Hepatocyte (in vitro differentiated cells): ENCODE measurements around the gene NOTUM. TPM values are rescaled to one million over a fixed set of nuclear protein-coding genes. Genes with fewer than 3 reads are reported as not detected.

Source experiments
- DNase-seq: peaks from one replicate; pipeline ENCODE4 v3.0.0-alpha.2; 2016; ENCODE audit warnings: low spot score
- H2AFZ ChIP-seq: fragments of 200-600 bp; sonication (generic); 2 replicates; pipeline ENCODE4 v1.6.0; 2016; ENCODE audit warnings: antibody characterized with exemption, mild to moderate bottlenecking
- H3K27ac ChIP-seq: fragments of 200-600 bp; sonication (generic); 2 replicates; pipeline ENCODE4 v1.5.1; 2016; ENCODE audit warnings: mild to moderate bottlenecking
- H3K27me3 ChIP-seq: fragments of 200-600 bp; sonication (generic); 2 replicates; pipeline ENCODE4 v1.6.1; 2016
- H3K36me3 ChIP-seq: fragments of 200-600 bp; sonication (generic); replicated peaks from 2 replicates; pipeline ENCODE4 v1.5.1; 2016; ENCODE audit warnings: low read depth; ENCODE audit not compliant: insufficient read depth
- H3K4me1 ChIP-seq: fragments of 200-600 bp; sonication (generic); 2 replicates; pipeline ENCODE4 v1.5.1; 2016; ENCODE audit warnings: mild to moderate bottlenecking, moderate library complexity; ENCODE audit not compliant: insufficient read depth
- H3K4me2 ChIP-seq: fragments of 200-600 bp; sonication (generic); 2 replicates; pipeline ENCODE4 v1.6.0; 2016
- H3K4me3 ChIP-seq: fragments of 200-600 bp; sonication (generic); 2 replicates; pipeline ENCODE4 v1.5.1; 2016; ENCODE audit warnings: mild to moderate bottlenecking
- H3K79me2 ChIP-seq: fragments of 200-600 bp; sonication (generic); 2 replicates; pipeline ENCODE4 v1.6.0; 2017; ENCODE audit warnings: mild to moderate bottlenecking
- H3K9me2 ChIP-seq: fragments of 200-600 bp; sonication (generic); replicated peaks from 2 replicates; pipeline ENCODE4 v1.6.0; 2017; ENCODE audit warnings: mild to moderate bottlenecking; ENCODE audit not compliant: insufficient read depth
- H3K9me3 ChIP-seq: fragments of 200-600 bp; sonication (generic); 2 replicates; pipeline ENCODE4 v1.5.1; 2016; ENCODE audit warnings: low read depth, mild to moderate bottlenecking
- H4K20me1 ChIP-seq: fragments of 200-600 bp; sonication (generic); 2 replicates; pipeline ENCODE4 v1.6.0; 2016; ENCODE audit warnings: mild to moderate bottlenecking; ENCODE audit not compliant: insufficient read depth, poor library complexity, severe bottlenecking
- CTCF ChIP-seq: fragments of 200-600 bp; sonication (generic); IDR thresholded peaks from 2 replicates; pipeline ENCODE4 v1.5.1; 2016; ENCODE audit warnings: antibody characterized with exemption, mild to moderate bottlenecking; ENCODE audit not compliant: poor library complexity
- EZH2 ChIP-seq: fragments of 200-600 bp; sonication (generic); IDR thresholded peaks from 2 replicates; pipeline ENCODE4 v1.6.1; 2016; ENCODE audit warnings: antibody characterized with exemption, mild to moderate bottlenecking, borderline replicate concordance
- EZH2phosphoT487 ChIP-seq: fragments of 200-600 bp; sonication (generic); IDR thresholded peaks from one replicate; pipeline ENCODE4 v1.6.1; 2018; ENCODE audit warnings: antibody characterized with exemption, mild to moderate bottlenecking, low read depth, moderate library complexity; ENCODE audit not compliant: unreplicated experiment, severe bottlenecking
- WGBS: methylation state at CpG from one replicate; pipeline ENCODE4 v1.1.6; 2016; ENCODE audit warnings: low lambda C conversion rate; ENCODE audit errors: missing lambda C conversion rate; 5-methylcytosine and 5-hydroxymethylcytosine counted together
- polyA plus RNA-seq: library from polyadenylated mRNA; unstranded; fragments of >200 nt; fragmentation: Nextera tagmentation; extraction: Ambion mirVana; gene quantifications from 2 replicates; pipeline ENCODE4 v1.2.1, GENCODE V29; 2016
- total RNA-seq: library from RNA; depleted of rRNA; stranded (reverse); fragments of >200 nt; gene quantifications from 2 replicates; pipeline ENCODE4 v1.2.3, GENCODE V29; 2014

Gene NOTUM
- total and polyA plus RNA-seq, 2 experiments from 2014 or later = 1.0 to 4.7 TPM

- Histone ChIP-seq H3K27me3 (peaks cover 25% of the 10 kb centered on the region), H2AFZ (no peak overlapping the region), H3K4me2 (peak overlapping the region; percentile 65), H3K9me2 (no peaks in the 10 kb centered on the region), H3K4me3 (no peak overlapping the region), H3K9me3 (no peaks in the 10 kb centered on the region), H4K20me1 (no peaks in the 10 kb centered on the region), H3K27ac (peak overlapping the region; percentile 12), H3K79me2 (no peaks in the 10 kb centered on the region), H3K36me3 (no peaks in the 10 kb centered on the region), H3K4me1 (peaks cover 23% of the 10 kb centered on the region)
- TF ChIP-seq EZH2phosphoT487 (no peak), CTCF (no peak)
- 76% methylated on average over 5 of the region's 5 CpGs for WGBS
- no peak for DNase-seq
Measured at GRCh38 chr17:81967244-81967532, 6.2 kb upstream of the NOTUM start.

GRCh38 chr17:81966343-81967243 is 5.6 kb upstream of the NOTUM start:
- Histone ChIP-seq H3K27me3 (peaks cover 31% of the 10 kb centered on the region), H3K4me1 (peaks cover 23% of the 10 kb centered on the region), H4K20me1 (no peaks in the 10 kb centered on the region), H3K9me2 (no peaks in the 10 kb centered on the region), H2AFZ (no peak overlapping the region), H3K4me3 (no peak overlapping the region), H3K9me3 (no peaks in the 10 kb centered on the region), H3K27ac (peak overlapping the region; percentile 12), H3K36me3 (no peaks in the 10 kb centered on the region), H3K79me2 (no peaks in the 10 kb centered on the region), H3K4me2 (peak overlapping the region; percentile 65)
- 59% methylated on average over 32 of the region's 41 CpGs for WGBS
- TF ChIP-seq EZH2phosphoT487 = no peak
- TF ChIP-seq EZH2 = no peak
- TF ChIP-seq CTCF = no peak
- DNase-seq = peak; percentile 80

GRCh38 chr17:81964081-81964849 is 3.3 kb upstream of the NOTUM start:
- Histone ChIP-seq H3K36me3 (no peaks in the 10 kb centered on the region), H3K4me2 (no peak overlapping the region), H2AFZ (no peak overlapping the region), H3K27ac (no peak overlapping the region), H3K4me3 (no peak overlapping the region), H3K9me2 (no peaks in the 10 kb centered on the region), H3K4me1 (peaks cover 34% of the 10 kb centered on the region), H3K9me3 (no peaks in the 10 kb centered on the region), H3K79me2 (no peaks in the 10 kb centered on the region), H4K20me1 (no peaks in the 10 kb centered on the region), H3K27me3 (peaks cover 44% of the 10 kb centered on the region)
- TF ChIP-seq EZH2phosphoT487 (no peak), CTCF (no peak), EZH2 (no peak)
- DNase-seq = no peak
- WGBS = 77% methylated on average over 20 of the region's 22 CpGs
